ENCODE data around the gene RAB6B.

DNA sequence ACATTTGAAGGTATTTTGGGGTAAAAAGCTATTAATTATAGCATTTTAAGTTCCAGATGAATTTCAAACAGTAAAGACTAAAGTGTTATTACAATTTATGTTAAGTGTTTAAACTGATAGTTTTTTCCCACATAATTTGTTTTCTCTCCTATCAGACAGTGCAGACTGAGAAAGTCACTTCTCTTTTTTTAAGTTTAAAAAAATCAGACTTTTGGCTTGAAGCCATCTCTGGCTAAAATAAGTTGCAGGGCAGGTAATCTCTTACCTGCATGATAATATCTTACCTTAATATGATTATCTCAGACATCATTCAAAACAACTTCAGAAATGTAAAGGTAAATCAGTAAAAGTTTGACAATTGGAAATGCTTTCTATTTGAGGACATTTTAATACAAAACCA, 21.5 kb upstream of the RAB6B start:
- TF ChIP-seq MAFK (IDR thresholded peaks at IDR 0.05; ENCODE audit: low read depth, low read length) (no peak), FOS (IDR thresholded peaks at IDR 0.05; ENCODE audit: low read depth, low read length) (no peak), RFX5 (IDR thresholded peaks at IDR 0.05; ENCODE audit: low read depth, low read length) (no peak), SMC3 (IDR thresholded peaks at IDR 0.05; ENCODE audit: low read depth, low read length) (no peak)
- TF ChIP-seq, protein P1, sequence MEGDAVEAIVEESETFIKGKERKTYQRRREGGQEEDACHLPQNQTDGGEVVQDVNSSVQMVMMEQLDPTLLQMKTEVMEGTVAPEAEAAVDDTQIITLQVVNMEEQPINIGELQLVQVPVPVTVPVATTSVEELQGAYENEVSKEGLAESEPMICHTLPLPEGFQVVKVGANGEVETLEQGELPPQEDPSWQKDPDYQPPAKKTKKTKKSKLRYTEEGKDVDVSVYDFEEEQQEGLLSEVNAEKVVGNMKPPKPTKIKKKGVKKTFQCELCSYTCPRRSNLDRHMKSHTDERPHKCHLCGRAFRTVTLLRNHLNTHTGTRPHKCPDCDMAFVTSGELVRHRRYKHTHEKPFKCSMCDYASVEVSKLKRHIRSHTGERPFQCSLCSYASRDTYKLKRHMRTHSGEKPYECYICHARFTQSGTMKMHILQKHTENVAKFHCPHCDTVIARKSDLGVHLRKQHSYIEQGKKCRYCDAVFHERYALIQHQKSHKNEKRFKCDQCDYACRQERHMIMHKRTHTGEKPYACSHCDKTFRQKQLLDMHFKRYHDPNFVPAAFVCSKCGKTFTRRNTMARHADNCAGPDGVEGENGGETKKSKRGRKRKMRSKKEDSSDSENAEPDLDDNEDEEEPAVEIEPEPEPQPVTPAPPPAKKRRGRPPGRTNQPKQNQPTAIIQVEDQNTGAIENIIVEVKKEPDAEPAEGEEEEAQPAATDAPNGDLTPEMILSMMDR (conservative IDR thresholded peaks at IDR 0.05; ENCODE audit: low read depth, low read length): no peak
